ENCODE results near the gene GBGT1. TPM values are rescaled to one million over a fixed set of nuclear protein-coding genes. Genes with fewer than 3 reads are reported as not detected.

The GBGT1 gene
- total and polyA plus RNA-seq, 9 of the 15 experiments (the other 6 are each of a cell fraction or from before 2014, with no cell fraction given) = 0.55 to 25.8 (median 13.7) TPM

GRCh38 chr9:133149130-133150015, 14.3 kb downstream of the GBGT1 start (continued):
- TF ChIP-seq RCOR1 (IDR thresholded peaks at IDR 0.05; ENCODE audit: borderline replicate concordance in 1 of 2, low read depth in 2 of 2, low read length in 2 of 2) (peak in 1 of 2 experiments; percentile 23; a peak in 1 of 4 replicates), GABPA (tag; conservative IDR thresholded peaks at IDR 0.05; ENCODE audit: low read depth) (peak; percentile 60), PATZ1 (CRISPR knock-in tag; IDR thresholded peaks at IDR 0.05; ENCODE audit: borderline replicate concordance) (no peak), SAFB2 (IDR thresholded peaks at IDR 0.05; ENCODE audit: borderline replicate concordance, low read depth, low read length, severe bottlenecking) (no peak), PTTG1 (tag; IDR thresholded peaks at IDR 0.05; ENCODE audit: low read depth) (no peak), ZNF124 (CRISPR knock-in tag; IDR thresholded peaks at IDR 0.05) (0 out of 2 replicates have a peak, but pooled peaks have one; percentile 39), USF2 (CRISPR knock-in tag; IDR thresholded peaks at IDR 0.05) (peak; percentile 71), NFE2 (IDR thresholded peaks at IDR 0.05; ENCODE audit: low read depth) (no peak), PTBP1 (IDR thresholded peaks at IDR 0.05; ENCODE audit: low read depth, low read length) (no peak), HNRNPLL (IDR thresholded peaks at IDR 0.05; ENCODE audit: low read depth, low read length, poor library complexity, severe bottlenecking) (peak; percentile 89), ZNF12 (CRISPR knock-in tag; IDR thresholded peaks at IDR 0.05) (no peak), ID3 (CRISPR knock-in tag; IDR thresholded peaks at IDR 0.05) (no peak), ID3 (tag; IDR thresholded peaks at IDR 0.05) (peak; percentile 84), GATAD2A (IDR thresholded peaks at IDR 0.05) (no peak), ZNF764 (CRISPR knock-in tag; IDR thresholded peaks at IDR 0.05; ENCODE audit: low read depth) (peak; percentile 56; the same call in 1 of the 2 replicates), NEUROD1 (IDR thresholded peaks at IDR 0.05; ENCODE audit: borderline replicate concordance, low read depth, low read length, partially characterized antibody) (peak; percentile 67), HLTF (IDR thresholded peaks at IDR 0.05) (no peak), MBD2 (IDR thresholded peaks at IDR 0.05; ENCODE audit: borderline replicate concordance, low read depth) (no peak), ESRRA (IDR thresholded peaks at IDR 0.05; ENCODE audit: borderline replicate concordance, low read depth) (peak; percentile 61; the same call in 1 of the 2 replicates), ZNF449 (CRISPR knock-in tag; IDR thresholded peaks at IDR 0.05) (peak; percentile 76), MLLT1 (IDR thresholded peaks at IDR 0.05) (no peak)

All from K562 (cell line).